CD14-positive monocyte (primary cell): ENCODE measurements around the gene CTPS1. TPM values are rescaled to one million over a fixed set of nuclear protein-coding genes. Genes with fewer than 3 reads are reported as not detected.
A peak's percentile ranks its signal among the peaks of the same experiment; 100 is the strongest.

ENCODE experiments used
- DNase-seq, 3 donors: peaks; one replicate each; pipeline ENCODE4 v3.0.0-alpha.2; 2011 to 2022
- H2AFZ ChIP-seq: 2 replicates; pipeline ENCODE4 v1.6.0; 2012; ENCODE audit warnings: mild to moderate bottlenecking, low read depth, low read length, inconsistent platforms; ENCODE audit not compliant: insufficient read depth, poor library complexity, severe bottlenecking
- H3K27ac ChIP-seq, 2 donors: 1 replicate in 1 of 2; 2 replicates in 1 of 2; pipeline ENCODE4 v1.5.1; 2012 to 2013; ENCODE audit warnings: low read length in 2 of 2, control low read depth in 1 of 2, inconsistent platforms in 1 of 2, low read depth in 1 of 2, mild to moderate bottlenecking in 1 of 2
- H3K27me3 ChIP-seq, 2 donors: one replicate each; pipeline versions ENCODE4 v1.6.0 to v1.6.1; 2011 to 2013; ENCODE audit warnings: low read length in 2 of 2; ENCODE audit not compliant: control insufficient read depth in 2 of 2, insufficient read depth in 2 of 2
- H3K36me3 ChIP-seq, 2 donors: replicated peaks in 1 of 2; 1 replicate in 1 of 2; 2 replicates in 1 of 2; pipeline versions ENCODE4 v1.5.1 to v1.6.1; 2012 to 2013; ENCODE audit warnings: low read length in 2 of 2, control low read depth in 1 of 2, inconsistent platforms in 1 of 2, mild to moderate bottlenecking in 1 of 2; ENCODE audit not compliant: insufficient read depth in 2 of 2, control insufficient read depth in 1 of 2
- H3K4me1 ChIP-seq, 2 donors: 1 replicate in 1 of 2; 2 replicates in 1 of 2; pipeline versions ENCODE4 v1.5.1 to v1.6.1; 2012 to 2013; ENCODE audit warnings: low read length in 2 of 2, control low read depth in 1 of 2, inconsistent platforms in 1 of 2, mild to moderate bottlenecking in 1 of 2, moderate library complexity in 1 of 2; ENCODE audit not compliant: insufficient read depth in 2 of 2, control insufficient read depth in 1 of 2
- H3K4me2 ChIP-seq: replicated peaks from 2 replicates; pipeline ENCODE3; 2012; ENCODE audit warnings: low read length, moderate library complexity, mild to moderate bottlenecking; ENCODE audit not compliant: poor library complexity, severe bottlenecking; ENCODE audit errors: extremely low read depth
- H3K4me3 ChIP-seq, 3 experiments: fragments of 200-600 bp in 1 of 3; sonication (generic) in 1 of 3; replicated peaks in 1 of 3; 1 replicate in 2 of 3; 2 replicates in 1 of 3; pipeline ENCODE4 v1.5.1; 2011 to 2013; ENCODE audit warnings: low read length in 3 of 3, mild to moderate bottlenecking in 3 of 3, control low read depth in 2 of 3, low read depth in 2 of 3, inconsistent platforms in 1 of 3, moderate library complexity in 1 of 3
- H3K79me2 ChIP-seq: 2 replicates; pipeline ENCODE4 v1.6.0; 2012; ENCODE audit warnings: mild to moderate bottlenecking, control low read depth, inconsistent platforms, low read length, moderate library complexity; ENCODE audit not compliant: insufficient read depth
- H3K9ac ChIP-seq: 2 replicates; pipeline ENCODE4 v1.6.0; 2017; ENCODE audit warnings: low read length, mild to moderate bottlenecking; ENCODE audit not compliant: insufficient read depth, poor library complexity, severe bottlenecking
- H3K9me3 ChIP-seq, 2 donors: replicated peaks in 1 of 2; 1 replicate in 1 of 2; 2 replicates in 1 of 2; pipeline versions ENCODE4 v1.5.1 to v1.6.1; 2012 to 2013; ENCODE audit warnings: low read length in 2 of 2, control low read depth in 1 of 2; ENCODE audit not compliant: control insufficient read depth in 1 of 2, insufficient read depth in 1 of 2
- H4K20me1 ChIP-seq: 2 replicates; pipeline ENCODE4 v1.6.0; 2012; ENCODE audit warnings: mild to moderate bottlenecking, low read length, control low read depth, moderate library complexity; ENCODE audit not compliant: insufficient read depth
- H3K27ac Mint-ChIP-seq, 7 donors: one replicate each; pipeline ENCODE4 v1.8.0; 2020; ENCODE audit warnings: mild to moderate bottlenecking in 7 of 7, mixed read lengths in 7 of 7, moderate library complexity in 6 of 7, inconsistent platforms in 2 of 7
- H3K27me3 Mint-ChIP-seq, 3 donors: one replicate each; pipeline ENCODE4 v1.8.0; 2021 to 2022; ENCODE audit warnings: low read depth in 3 of 3, mild to moderate bottlenecking in 3 of 3, mixed read lengths in 3 of 3, moderate library complexity in 3 of 3, inconsistent platforms in 1 of 3
- H3K36me3 Mint-ChIP-seq, 2 donors: one replicate each; pipeline ENCODE4 v1.8.0; 2020; ENCODE audit warnings: mixed read lengths in 2 of 2, inconsistent platforms in 1 of 2, mild to moderate bottlenecking in 1 of 2
- H3K4me1 Mint-ChIP-seq: one replicate; pipeline ENCODE4 v1.8.0; 2020; ENCODE audit warnings: mild to moderate bottlenecking, mixed read lengths
- H3K4me3 Mint-ChIP-seq, 2 donors: one replicate each; pipeline ENCODE4 v1.8.0; 2020; ENCODE audit warnings: mild to moderate bottlenecking in 2 of 2, mixed read lengths in 2 of 2, moderate library complexity in 1 of 2
- H3K9me3 Mint-ChIP-seq, 7 donors: one replicate each; pipeline ENCODE4 v1.8.0; 2020 to 2022; ENCODE audit warnings: mixed read lengths in 7 of 7, mild to moderate bottlenecking in 6 of 7, moderate library complexity in 6 of 7, inconsistent platforms in 2 of 7
- WGBS: methylation state at CpG from one replicate; pipeline ENCODE4 v1.1.5; 2013; ENCODE audit warnings: missing lambda C conversion rate; ENCODE audit not compliant: insufficient coverage; 5-methylcytosine and 5-hydroxymethylcytosine counted together
- intact Hi-C, 2 donors: fragments of 100-400 bp; cut with micrococcal nuclease; formaldehyde crosslinking; loops; one replicate each; pipeline versions ENCODE4 v1.15.0 to v1.15.1; 2023
- polyA plus RNA-seq, 3 donors: library from polyadenylated mRNA; depleted of rRNA in 1 of 3; unstranded in 2 of 3; stranded (reverse) in 1 of 3; fragments of 300-500 nt in 2 of 3; fragments of >200 nt in 1 of 3; fragmentation: Illumina TruSeq in 2 of 3; gene quantifications; 1 replicate in 2 of 3; 2 replicates in 1 of 3; pipeline ENCODE4 v1.2.3, GENCODE V29; 2012 to 2021
- TF ChIP-seq, protein P1 (sequence below): fragments of 200-600 bp; IDR thresholded peaks from one replicate; pipeline ENCODE4 v1.8.0; 2022; ENCODE audit warnings: antibody characterized with exemption, mild to moderate bottlenecking

Gene CTPS1
- polyA plus RNA-seq, 3 donors: 5.3 to 8.6 (median 6.0) TPM

DNA sequence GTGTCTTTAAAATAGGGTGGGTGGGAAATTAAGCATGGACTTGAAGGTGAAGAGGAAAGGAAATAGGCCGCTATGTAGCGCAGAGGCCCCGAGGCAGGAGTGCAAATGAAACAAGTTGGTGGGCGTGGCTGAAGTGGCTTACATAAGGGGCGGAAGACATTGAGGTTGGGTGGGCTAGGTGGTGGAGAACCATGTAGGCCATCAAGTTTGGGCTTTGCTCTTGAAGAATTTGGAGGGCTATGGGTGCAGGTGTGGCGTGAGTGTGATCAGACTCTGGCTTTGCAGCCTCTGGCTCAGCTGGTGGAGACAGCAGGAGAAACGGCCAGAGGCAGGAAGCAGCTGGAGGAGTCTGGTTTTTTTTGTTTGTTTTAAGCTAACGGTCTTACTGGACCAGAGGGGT lies 35.4 kb downstream of the CTPS1 start:
- Mint-ChIP-seq H3K4me1 (peaks cover 10% of the 10 kb centered on the region), H3K27ac (peak overlapping the region in 2 of 7 donors; percentile 47 to 60), H3K27me3 (peaks cover 0 to 1% (median 0%) of the 10 kb centered on the region in 3 donors), H3K4me3 (no peak overlapping the region), H3K36me3 (peaks cover 56 to 72% of the 10 kb centered on the region in 2 donors), H3K9me3 (no peaks in the 10 kb centered on the region)
- H3K9ac ChIP-seq: no peak overlapping the region
- 46% methylated on average over 8 of the region's 8 CpGs for WGBS
- no peak overlapping the region for H2AFZ ChIP-seq
- H3K79me2 ChIP-seq: no peaks in the 10 kb centered on the region
- no peak overlapping the region for H3K4me2 ChIP-seq
- no peak for DNase-seq
- no peaks in the 10 kb centered on the region for H3K9me3 ChIP-seq
- H3K27me3 ChIP-seq: no peaks in the 10 kb centered on the region
- H3K4me3 ChIP-seq: no peak overlapping the region
- no peaks in the 10 kb centered on the region for H4K20me1 ChIP-seq
- H3K27ac ChIP-seq: no peak overlapping the region
- peaks cover 9 to 10% of the 10 kb centered on the region in 2 donors for H3K4me1 ChIP-seq
- peaks cover 35 to 60% of the 10 kb centered on the region in 2 donors for H3K36me3 ChIP-seq
- TF ChIP-seq, protein P1, sequence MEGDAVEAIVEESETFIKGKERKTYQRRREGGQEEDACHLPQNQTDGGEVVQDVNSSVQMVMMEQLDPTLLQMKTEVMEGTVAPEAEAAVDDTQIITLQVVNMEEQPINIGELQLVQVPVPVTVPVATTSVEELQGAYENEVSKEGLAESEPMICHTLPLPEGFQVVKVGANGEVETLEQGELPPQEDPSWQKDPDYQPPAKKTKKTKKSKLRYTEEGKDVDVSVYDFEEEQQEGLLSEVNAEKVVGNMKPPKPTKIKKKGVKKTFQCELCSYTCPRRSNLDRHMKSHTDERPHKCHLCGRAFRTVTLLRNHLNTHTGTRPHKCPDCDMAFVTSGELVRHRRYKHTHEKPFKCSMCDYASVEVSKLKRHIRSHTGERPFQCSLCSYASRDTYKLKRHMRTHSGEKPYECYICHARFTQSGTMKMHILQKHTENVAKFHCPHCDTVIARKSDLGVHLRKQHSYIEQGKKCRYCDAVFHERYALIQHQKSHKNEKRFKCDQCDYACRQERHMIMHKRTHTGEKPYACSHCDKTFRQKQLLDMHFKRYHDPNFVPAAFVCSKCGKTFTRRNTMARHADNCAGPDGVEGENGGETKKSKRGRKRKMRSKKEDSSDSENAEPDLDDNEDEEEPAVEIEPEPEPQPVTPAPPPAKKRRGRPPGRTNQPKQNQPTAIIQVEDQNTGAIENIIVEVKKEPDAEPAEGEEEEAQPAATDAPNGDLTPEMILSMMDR: no peak
- intact Hi-C loops: no loop called here

- Mint-ChIP-seq H3K27me3 (peaks cover 0 to 1% (median 0%) of the 10 kb centered on the region in 3 donors), H3K27ac (peak overlapping the region in 1 of 7 donors; percentile 60), H3K4me3 (no peak overlapping the region), H3K4me1 (peaks cover 10% of the 10 kb centered on the region), H3K36me3 (peaks cover 52 to 67% of the 10 kb centered on the region in 2 donors), H3K9me3 (no peaks in the 10 kb centered on the region)
- Histone ChIP-seq H3K4me2 (no peak overlapping the region), H4K20me1 (no peaks in the 10 kb centered on the region), H3K4me3 (no peak overlapping the region), H3K36me3 (peaks cover 29 to 55% of the 10 kb centered on the region in 2 donors), H2AFZ (no peak overlapping the region), H3K27me3 (no peaks in the 10 kb centered on the region), H3K4me1 (peaks cover 9 to 10% of the 10 kb centered on the region in 2 donors), H3K9ac (no peak overlapping the region), H3K9me3 (no peaks in the 10 kb centered on the region), H3K27ac (no peak overlapping the region), H3K79me2 (no peaks in the 10 kb centered on the region)
- TF ChIP-seq, protein P1: no peak
- intact Hi-C loops: no loop called here
- DNase-seq: no peak
- WGBS: 66% methylated on average over 4 of the region's 5 CpGs
Observed at GRCh38 chr1:41015281-41015896, 35.9 kb downstream of the CTPS1 start.
